ENCODE data around the gene RALGPS1.

The RALGPS1 gene

GRCh38 chr9:127202461-127203169, 288.0 kb downstream of the RALGPS1 start:
- Histone ChIP-seq H3K4me1 (ENCODE audit: control insufficient read depth in 1 of 2, insufficient read depth in 1 of 2, low read depth in 1 of 2, low read length in 1 of 2) (no peaks in the 10 kb centered on the region), H3K36me3 (peaks cover 7% of the 10 kb centered on the region), H3K27ac (no peak overlapping the region), H3K9me3 (no peaks in the 10 kb centered on the region), H3K4me3 (ENCODE audit: low read depth in 1 of 2, low read length in 1 of 2) (no peak overlapping the region), H3K27me3 (peaks cover 4% of the 10 kb centered on the region)
- no peak for TF ChIP-seq CTCF (IDR thresholded peaks at IDR 0.05)

GRCh38 chr9:127203681-127204327, 289.2 kb downstream of the RALGPS1 start:
- TF ChIP-seq CTCF (IDR thresholded peaks at IDR 0.05) = no peak
- H3K4me3 ChIP-seq (ENCODE audit: low read depth in 1 of 2, low read length in 1 of 2) = no peak overlapping the region
- no peaks in the 10 kb centered on the region for H3K9me3 ChIP-seq
- peaks cover 7% of the 10 kb centered on the region for H3K36me3 ChIP-seq
- H3K27ac ChIP-seq = no peak overlapping the region
- H3K4me1 ChIP-seq (ENCODE audit: control insufficient read depth in 1 of 2, insufficient read depth in 1 of 2, low read depth in 1 of 2, low read length in 1 of 2) = no peaks in the 10 kb centered on the region
- peaks cover 4% of the 10 kb centered on the region for H3K27me3 ChIP-seq

- no peaks in the 10 kb centered on the region for H3K4me1 ChIP-seq (ENCODE audit: control insufficient read depth in 1 of 2, insufficient read depth in 1 of 2, low read depth in 1 of 2, low read length in 1 of 2)
- H3K9me3 ChIP-seq = no peaks in the 10 kb centered on the region
- peaks cover 2% of the 10 kb centered on the region for H3K36me3 ChIP-seq
- no peak overlapping the region for H3K4me3 ChIP-seq (ENCODE audit: low read depth in 1 of 2, low read length in 1 of 2)
- no peak for TF ChIP-seq CTCF (IDR thresholded peaks at IDR 0.05)
- H3K27me3 ChIP-seq = peaks cover 4% of the 10 kb centered on the region
- H3K27ac ChIP-seq = no peak overlapping the region
Measured at GRCh38 chr9:127204771-127205470, 290.3 kb downstream of the RALGPS1 start.

- Histone ChIP-seq H3K4me1 (ENCODE audit: control insufficient read depth in 1 of 2, insufficient read depth in 1 of 2, low read depth in 1 of 2, low read length in 1 of 2) (no peaks in the 10 kb centered on the region), H3K27me3 (peaks cover 4% of the 10 kb centered on the region)
- no peak for TF ChIP-seq CTCF (IDR thresholded peaks at IDR 0.05)
Measured at GRCh38 chr9:127205952-127206351, 291.4 kb downstream of the RALGPS1 start.

GRCh38 chr9:127206666-127207065, 292.1 kb downstream of the RALGPS1 start:
- no peak for TF ChIP-seq CTCF (IDR thresholded peaks at IDR 0.05)
- no peak overlapping the region for H3K27ac ChIP-seq
- no peak overlapping the region for H3K4me3 ChIP-seq (ENCODE audit: low read depth in 1 of 2, low read length in 1 of 2)
- H3K27me3 ChIP-seq = peaks cover 4% of the 10 kb centered on the region
- H3K36me3 ChIP-seq = no peaks in the 10 kb centered on the region
- H3K9me3 ChIP-seq = no peaks in the 10 kb centered on the region
- H3K4me1 ChIP-seq (ENCODE audit: control insufficient read depth in 1 of 2, insufficient read depth in 1 of 2, low read depth in 1 of 2, low read length in 1 of 2) = no peaks in the 10 kb centered on the region

More at GRCh38 chr9:127205952-127206351, 291.4 kb downstream of the RALGPS1 start:
- Histone ChIP-seq H3K27ac (no peak overlapping the region), H3K36me3 (no peaks in the 10 kb centered on the region), H3K9me3 (no peaks in the 10 kb centered on the region), H3K4me3 (ENCODE audit: low read depth in 1 of 2, low read length in 1 of 2) (no peak overlapping the region)
